ENCODE data around the gene IMMP2L. TPM values are rescaled to one million over a fixed set of nuclear protein-coding genes. Genes with fewer than 3 reads are reported as not detected.

IMMP2L gene
- total and polyA plus RNA-seq, 2 of the 13 experiments (the other 11 are each of a cell fraction or from before 2014, with no cell fraction given), result 7.8 to 16.9 TPM

DNA sequence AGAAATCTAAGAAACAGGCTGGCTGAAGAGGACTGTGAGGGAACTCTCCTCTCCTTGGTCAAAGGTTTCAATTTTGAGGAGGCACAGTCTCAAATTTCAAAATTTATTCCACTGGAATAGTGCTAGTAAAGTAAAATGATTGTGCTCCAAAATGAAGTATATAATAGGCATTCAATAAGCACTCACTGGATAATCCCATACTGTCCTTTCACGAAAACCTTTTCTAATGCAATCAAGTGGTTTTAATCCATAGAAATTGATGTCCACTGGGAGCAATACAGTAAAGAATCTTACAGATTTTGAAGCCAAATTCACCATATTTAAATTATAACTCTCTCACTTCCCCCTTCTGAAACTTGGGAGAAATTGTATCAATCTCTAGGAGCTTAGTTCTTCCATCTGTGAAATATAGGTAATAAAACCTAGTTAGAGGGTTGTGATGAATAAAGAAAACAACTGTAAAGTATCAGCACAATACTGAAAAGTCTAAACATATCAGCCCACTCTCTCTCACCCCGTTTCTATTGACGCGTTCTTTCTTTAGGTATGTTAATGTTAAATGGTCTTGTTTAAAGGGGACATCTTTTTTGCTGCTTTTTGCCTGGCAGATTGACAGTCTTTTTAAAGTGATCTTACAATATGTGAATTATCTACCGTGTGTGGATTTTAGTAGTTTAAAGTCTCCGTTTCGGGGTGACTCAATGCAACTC is 512.2 kb downstream of the IMMP2L start:
- ChIA-PET POLR2A (no interaction called here), CTCF (ENCODE audit: low intra/inter-chr PET ratio, low total read pairs) (no interaction called here)
- FAIRE-seq, result no peak
- no peak overlapping the region for H3K4me2 ChIP-seq (ENCODE audit: low read depth, low read length)
- peaks cover 10% of the 10 kb centered on the region; the same call in 1 of the 2 replicates for H3K4me1 ChIP-seq (ENCODE audit: insufficient read depth, low read length)
- 70% methylated on average over 7 of the region's 7 CpGs for WGBS (ENCODE audit: low lambda C conversion rate)
- no peaks in the 10 kb centered on the region for H3K36me3 ChIP-seq (replicated peaks in 1 of 2; ENCODE audit: control insufficient read depth in 1 of 2, insufficient read depth in 2 of 2, low read length in 2 of 2)
- H3K27ac ChIP-seq (ENCODE audit: extremely low read length, insufficient read depth, low read length), result no peak overlapping the region
- no TSS peak for BruUV-seq (replicated peaks)
- H4K20me1 ChIP-seq (ENCODE audit: insufficient read depth, low read length), result no peaks in the 10 kb centered on the region
- DNase-seq (ENCODE audit: low spot score), result no peak
- H3K27me3 ChIP-seq (ENCODE audit: control insufficient read depth in 1 of 2, insufficient read depth in 2 of 2, low read length in 2 of 2), result no peaks in the 10 kb centered on the region
- ATAC-seq, result no peak
- no peak overlapping the region for H3K4me3 ChIP-seq (replicated peaks in 1 of 3; ENCODE audit: insufficient read depth in 1 of 3, low read depth in 2 of 3, low read length in 3 of 3)
- no peaks in the 10 kb centered on the region for H3K79me2 ChIP-seq (ENCODE audit: insufficient read depth, low read length)
- TF ChIP-seq, protein P1, sequence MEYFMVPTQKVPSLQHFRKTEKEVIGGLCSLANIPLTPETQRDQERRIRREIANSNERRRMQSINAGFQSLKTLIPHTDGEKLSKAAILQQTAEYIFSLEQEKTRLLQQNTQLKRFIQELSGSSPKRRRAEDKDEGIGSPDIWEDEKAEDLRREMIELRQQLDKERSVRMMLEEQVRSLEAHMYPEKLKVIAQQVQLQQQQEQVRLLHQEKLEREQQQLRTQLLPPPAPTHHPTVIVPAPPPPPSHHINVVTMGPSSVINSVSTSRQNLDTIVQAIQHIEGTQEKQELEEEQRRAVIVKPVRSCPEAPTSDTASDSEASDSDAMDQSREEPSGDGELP (IDR thresholded peaks at IDR 0.05; ENCODE audit: borderline replicate concordance, low read depth), result no peak
- no peak for TF ChIP-seq ZNF205 (CRISPR knock-in tag; IDR thresholded peaks at IDR 0.05)
- no peak for TF ChIP-seq REXO4 (CRISPR knock-in tag; IDR thresholded peaks at IDR 0.05; ENCODE audit: borderline replicate concordance)
- TF ChIP-seq AKAP8 (CRISPR knock-in tag; IDR thresholded peaks at IDR 0.05), result no peak
- TF ChIP-seq, protein P2, sequence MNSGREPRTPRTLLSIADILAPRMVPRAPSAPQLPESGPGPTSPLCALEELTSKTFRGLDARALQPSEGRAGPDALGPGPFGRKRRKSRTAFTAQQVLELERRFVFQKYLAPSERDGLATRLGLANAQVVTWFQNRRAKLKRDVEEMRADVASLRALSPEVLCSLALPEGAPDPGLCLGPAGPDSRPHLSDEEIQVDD (CRISPR knock-in tag; IDR thresholded peaks at IDR 0.05; ENCODE audit: borderline replicate concordance), result no peak
- no peak for TF ChIP-seq SP140L (CRISPR knock-in tag; IDR thresholded peaks at IDR 0.05; ENCODE audit: borderline replicate concordance)
- TF ChIP-seq, protein P3, sequence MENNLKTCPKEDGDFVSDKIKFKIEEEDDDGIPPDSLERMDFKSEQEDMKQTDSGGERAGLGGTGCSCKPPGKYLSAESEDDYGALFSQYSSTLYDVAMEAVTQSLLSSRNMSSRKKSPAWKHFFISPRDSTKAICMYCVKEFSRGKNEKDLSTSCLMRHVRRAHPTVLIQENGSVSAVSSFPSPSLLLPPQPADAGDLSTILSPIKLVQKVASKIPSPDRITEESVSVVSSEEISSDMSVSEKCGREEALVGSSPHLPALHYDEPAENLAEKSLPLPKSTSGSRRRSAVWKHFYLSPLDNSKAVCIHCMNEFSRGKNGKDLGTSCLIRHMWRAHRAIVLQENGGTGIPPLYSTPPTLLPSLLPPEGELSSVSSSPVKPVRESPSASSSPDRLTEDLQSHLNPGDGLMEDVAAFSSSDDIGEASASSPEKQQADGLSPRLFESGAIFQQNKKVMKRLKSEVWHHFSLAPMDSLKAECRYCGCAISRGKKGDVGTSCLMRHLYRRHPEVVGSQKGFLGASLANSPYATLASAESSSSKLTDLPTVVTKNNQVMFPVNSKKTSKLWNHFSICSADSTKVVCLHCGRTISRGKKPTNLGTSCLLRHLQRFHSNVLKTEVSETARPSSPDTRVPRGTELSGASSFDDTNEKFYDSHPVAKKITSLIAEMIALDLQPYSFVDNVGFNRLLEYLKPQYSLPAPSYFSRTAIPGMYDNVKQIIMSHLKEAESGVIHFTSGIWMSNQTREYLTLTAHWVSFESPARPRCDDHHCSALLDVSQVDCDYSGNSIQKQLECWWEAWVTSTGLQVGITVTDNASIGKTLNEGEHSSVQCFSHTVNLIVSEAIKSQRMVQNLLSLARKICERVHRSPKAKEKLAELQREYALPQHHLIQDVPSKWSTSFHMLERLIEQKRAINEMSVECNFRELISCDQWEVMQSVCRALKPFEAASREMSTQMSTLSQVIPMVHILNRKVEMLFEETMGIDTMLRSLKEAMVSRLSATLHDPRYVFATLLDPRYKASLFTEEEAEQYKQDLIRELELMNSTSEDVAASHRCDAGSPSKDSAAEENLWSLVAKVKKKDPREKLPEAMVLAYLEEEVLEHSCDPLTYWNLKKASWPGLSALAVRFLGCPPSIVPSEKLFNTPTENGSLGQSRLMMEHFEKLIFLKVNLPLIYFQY (CRISPR knock-in tag; IDR thresholded peaks at IDR 0.05; ENCODE audit: borderline replicate concordance), result no peak
- no peak for TF ChIP-seq ZNF33A (CRISPR knock-in tag; IDR thresholded peaks at IDR 0.05; ENCODE audit: borderline replicate concordance)
- H3K9ac ChIP-seq (ENCODE audit: insufficient read depth, low read depth, low read length), result no peak overlapping the region
- in situ Hi-C loops (cut with HindIII; ENCODE audit: extremely low pct_ligation_motif_present, low pct_unique_long_range_greater_than_20kb) (no loop called here), intact Hi-C loops (cut with micrococcal nuclease; ENCODE audit: unreplicated experiment) (no loop called here)
- no peaks in the 10 kb centered on the region for H3K9me3 ChIP-seq (ENCODE audit: low read length)
- no peak overlapping the region for H2AFZ ChIP-seq (ENCODE audit: low read length)

Measured in HepG2 (cell line).